Measurements from ENCODE around the gene RAP1GAP2.
"Not testable (repeated sequence)": the region's sequence is repeated elsewhere in the genome, so short reads cannot be mapped to it uniquely, and the experiment has no call there.

The RAP1GAP2 gene

DNA sequence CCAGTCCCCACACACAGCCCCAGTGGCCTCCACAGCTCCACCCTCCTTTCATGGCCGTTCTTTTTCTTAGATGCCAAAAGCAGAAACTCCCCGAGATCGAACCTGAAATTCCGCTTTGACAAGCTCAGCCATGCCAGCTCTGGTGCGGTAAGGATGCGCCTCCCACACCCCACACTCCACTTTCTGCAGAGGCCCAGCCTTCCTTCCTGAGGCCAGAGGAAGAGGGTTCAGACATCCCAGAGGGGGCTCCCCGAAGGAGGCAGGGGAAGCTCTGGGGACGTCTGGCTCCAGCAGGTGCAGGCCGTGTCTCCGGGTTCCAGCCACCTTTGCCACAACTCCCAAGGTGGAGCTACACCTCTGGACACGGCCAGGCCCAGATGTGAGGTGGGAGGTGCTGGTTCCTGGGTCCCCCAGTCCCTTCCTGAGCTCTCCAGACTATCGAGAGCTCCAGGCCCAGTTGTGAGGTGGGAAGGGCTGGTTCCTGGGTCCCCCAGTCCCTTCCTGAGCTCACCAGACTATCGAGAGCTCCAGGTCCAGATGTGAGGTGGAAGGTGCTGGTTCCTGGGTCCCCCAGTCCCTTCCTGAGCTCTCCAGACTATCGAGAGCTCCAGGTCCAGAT is 234.7 kb downstream of the RAP1GAP2 start:
- DNase-seq = not testable (repeated sequence)

DNA sequence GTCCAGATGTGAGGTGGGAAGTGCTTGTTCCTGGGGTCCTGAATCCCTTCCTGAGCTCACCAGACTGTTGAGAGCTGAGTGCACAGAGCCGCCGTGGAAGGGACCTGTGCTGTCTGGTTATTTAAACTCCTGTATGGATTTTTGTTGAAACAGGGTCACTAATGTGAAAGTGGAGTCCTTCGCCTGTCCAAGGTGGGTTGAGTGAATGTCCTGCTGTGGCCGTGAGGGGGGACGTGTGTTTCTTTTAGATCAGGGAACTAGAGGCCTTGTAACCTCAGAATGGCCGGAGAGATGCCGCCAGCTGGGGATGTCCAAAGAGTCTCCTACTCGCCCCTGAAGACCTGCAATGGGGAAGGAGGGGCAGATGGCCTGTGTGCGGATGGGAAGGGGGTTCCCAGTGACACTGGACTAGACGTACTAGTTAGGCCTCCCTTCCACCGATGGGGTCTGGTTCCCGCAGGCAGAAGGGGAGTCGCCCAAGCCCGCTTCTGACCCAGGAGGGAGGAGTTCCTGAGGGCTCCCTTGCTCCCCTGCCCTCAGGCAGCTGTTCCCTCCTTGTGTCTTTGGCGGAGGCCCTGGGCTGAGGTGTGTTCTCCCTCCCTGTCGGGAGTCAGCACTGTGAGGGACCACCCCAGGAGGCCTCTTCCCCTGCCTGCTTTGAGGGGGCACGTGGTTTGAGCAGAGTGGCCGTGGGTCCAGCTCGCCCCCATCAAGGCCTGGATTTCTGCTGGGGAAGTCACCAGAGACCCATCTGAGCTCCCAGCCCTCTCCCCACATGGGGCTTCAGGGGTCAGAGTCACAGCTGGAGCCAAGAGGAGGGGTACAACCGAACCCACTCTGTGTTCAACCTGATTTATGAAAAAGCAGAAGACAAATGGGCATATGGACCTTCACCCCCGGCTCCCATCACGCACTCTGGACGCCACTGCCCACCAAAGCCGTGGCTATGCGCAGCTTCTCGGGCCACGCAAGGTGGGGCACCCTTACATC is 236.3 kb downstream of the RAP1GAP2 start:
- DNase-seq = no peak

GRCh38 chr17:3033248-3033640 is 237.0 kb downstream of the RAP1GAP2 start:
- DNase-seq = no peak

GRCh38 chr17:3033741-3034577 is 237.7 kb downstream of the RAP1GAP2 start:
- no peak for DNase-seq

DNA sequence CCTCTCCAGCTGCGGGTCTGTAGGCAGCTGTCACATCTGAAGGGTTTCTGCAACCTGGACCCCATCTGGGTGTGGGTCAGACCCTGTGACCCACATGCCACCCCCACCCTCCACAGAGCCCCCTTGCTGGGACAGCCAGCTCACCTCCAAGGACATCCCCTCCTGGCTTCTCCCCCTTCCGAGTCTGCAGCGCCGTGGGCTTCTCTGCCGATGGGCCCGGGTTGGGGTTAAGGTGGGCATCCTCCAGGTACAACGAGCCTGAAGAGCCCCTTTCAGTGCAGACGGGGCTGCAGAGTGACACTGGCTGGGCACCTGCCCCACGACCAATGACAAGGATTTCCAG is 238.3 kb downstream of the RAP1GAP2 start:
- DNase-seq = no peak

GRCh38 chr17:3035256-3035967 is 239.2 kb downstream of the RAP1GAP2 start:
- DNase-seq = no peak

DNA sequence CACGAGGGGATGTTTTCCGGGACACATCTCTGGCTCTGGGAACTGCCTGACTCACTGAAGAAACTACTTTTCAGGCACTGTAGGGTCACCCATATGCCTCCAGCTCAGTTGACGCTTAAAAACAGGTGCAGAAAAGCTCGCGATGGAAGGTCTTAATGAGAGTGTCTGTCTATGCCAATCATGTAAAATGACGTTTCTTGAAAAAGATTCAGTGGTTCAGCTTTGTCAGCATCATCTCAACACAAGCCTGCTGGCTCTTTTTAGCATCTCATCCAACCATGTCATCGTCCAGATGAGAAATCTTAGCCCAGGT is 239.7 kb downstream of the RAP1GAP2 start:
- DNase-seq = no peak

- no peak for DNase-seq
Observed at GRCh38 chr17:3036800-3037199, 240.6 kb downstream of the RAP1GAP2 start.

GRCh38 chr17:3037259-3037658 is 241.0 kb downstream of the RAP1GAP2 start:
- no peak for DNase-seq

DNA sequence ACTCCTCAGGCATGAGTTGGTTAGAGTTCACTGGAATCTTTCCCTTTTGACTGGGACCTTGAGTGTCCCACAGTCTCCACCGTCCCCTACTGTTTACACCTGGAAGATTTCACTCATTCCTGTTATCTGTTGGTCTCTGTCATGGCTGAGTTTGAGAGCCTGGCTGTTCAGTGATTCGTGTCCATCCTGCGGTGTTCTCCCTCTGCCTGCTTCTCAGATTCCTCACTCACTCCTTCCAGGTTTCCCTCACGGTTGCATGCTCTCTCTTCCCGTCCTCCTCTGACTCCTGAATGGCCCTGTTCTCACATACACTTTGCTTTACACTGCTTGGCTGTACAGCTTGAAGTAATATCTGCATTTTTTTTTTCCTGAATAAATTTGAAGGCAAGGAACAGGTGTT is 242.7 kb downstream of the RAP1GAP2 start:
- DNase-seq = no peak

DNA sequence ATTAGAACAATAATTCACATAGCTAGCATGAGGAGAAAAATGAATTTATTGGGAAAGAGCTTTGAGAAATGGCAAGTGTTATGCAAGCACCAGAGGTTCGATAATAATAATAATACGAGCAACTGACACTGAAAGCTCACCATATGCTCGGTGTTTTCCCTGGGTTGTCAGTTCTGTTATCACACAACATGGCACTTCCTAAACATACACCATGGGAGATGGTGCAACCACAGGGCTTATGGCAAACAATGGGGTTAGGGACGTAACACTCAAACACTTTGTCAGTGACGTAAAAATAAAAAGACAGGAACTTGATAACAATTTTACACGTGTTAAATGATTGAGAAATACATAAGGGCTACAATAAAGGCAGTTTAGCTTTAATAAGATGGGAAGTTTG is 243.5 kb downstream of the RAP1GAP2 start:
- no peak for DNase-seq

GRCh38 chr17:3040882-3041281 is 244.6 kb downstream of the RAP1GAP2 start:
- no peak for DNase-seq

DNA sequence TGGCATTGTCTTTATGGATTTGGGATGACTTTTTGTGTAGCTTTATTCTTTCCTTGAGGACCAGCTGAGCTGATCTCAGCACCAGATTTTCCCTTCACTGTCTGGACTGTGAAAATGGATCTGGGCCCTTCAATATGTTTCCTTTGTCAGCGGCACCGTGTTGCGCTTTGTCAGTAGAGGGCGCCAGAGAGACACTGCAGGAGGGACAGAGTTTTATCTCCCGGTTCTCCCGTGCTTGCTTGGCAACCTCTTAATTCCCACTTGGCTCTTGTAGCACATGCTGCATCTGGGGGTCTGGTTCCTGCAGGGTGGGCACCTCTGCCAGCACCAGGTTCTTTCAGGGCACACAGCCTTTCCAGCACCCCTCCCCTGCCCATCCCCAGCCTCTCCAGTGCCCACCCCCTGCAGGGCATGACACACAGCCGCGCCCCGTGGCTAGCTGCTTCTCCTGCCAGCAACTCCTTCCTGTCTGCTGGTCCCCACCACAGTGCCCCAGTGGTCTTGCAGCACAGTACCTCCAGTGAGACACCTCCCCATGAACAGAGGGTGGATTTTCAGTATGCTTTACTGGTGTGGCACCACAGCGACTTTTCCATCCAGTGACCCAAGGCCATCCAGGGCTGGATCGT is 247.6 kb downstream of the RAP1GAP2 start:
- DNase-seq = no peak

DNA sequence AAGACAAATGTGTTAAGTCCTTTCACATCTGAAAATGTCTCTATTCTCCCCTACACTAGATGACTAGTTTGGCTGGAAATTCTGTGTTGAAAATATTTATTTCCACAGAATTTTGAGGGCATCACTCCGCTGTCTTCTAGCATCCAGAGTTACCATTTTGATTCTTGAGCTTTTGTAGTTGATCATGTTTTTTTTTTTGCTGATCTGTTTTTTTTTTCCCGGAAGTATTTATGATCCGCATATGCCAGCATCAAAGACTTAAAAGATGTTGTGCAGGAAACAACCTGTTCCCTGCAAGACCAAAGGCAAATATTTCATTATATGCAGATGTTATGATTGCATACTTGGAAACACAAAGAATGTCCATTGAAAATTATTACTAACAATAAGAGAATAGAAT is 250.5 kb downstream of the RAP1GAP2 start:
- no peak for DNase-seq

- DNase-seq = peak; percentile 77
Observed at GRCh38 chr17:3048727-3049471, 252.7 kb downstream of the RAP1GAP2 start.

GRCh38 chr17:3049705-3050295 is 253.6 kb downstream of the RAP1GAP2 start:
- no peak for DNase-seq

DNA sequence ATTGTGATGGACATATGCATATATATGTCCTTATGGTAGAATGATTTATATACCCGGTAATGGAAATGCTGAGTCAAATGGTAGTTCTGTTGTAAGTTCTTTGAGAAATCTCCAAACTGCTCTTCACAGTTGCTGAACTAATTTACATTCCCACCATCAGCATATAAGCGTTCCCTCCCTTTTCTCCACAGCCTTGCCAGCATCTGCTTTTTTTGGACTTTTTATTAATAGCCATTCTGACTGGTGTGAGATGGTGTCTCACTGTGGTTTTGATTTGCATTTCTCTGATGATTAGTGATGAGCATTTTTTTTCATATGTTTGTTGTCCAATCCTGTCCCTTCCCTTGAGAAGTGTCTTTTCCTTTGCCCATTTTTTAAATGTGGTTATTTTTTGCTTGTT is 258.6 kb downstream of the RAP1GAP2 start:
- DNase-seq = not testable (repeated sequence)

DNA sequence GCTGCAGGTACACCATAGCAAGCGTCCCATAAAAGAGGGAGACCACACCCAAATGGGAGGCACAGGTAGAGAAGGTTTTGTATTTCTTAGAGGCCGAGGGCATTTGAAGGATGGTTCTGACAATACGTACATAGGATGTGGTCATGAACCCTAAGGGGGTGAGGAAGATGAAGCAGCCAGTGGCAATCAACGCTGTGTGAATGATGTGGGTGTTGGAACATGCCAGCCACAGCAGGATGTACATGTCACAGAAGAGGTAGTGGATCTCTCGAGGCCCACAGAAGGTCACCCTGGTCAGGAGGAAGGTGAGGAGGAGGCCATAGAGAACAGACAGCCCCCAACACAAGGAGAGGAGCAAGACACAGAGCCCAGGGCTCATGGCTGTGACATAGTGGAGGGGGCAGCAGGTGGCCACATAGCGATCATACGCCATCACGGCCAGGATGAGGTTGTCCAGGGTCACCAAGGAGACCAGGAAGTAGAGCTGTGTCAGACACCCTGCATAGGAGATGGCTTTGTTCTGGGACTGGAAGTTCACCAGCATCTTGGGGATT is 266.7 kb downstream of the RAP1GAP2 start:
- DNase-seq = not testable (repeated sequence)

- DNase-seq = not testable (repeated sequence)
Observed at GRCh38 chr17:3063507-3063906, 267.3 kb downstream of the RAP1GAP2 start, which contains the start of gene OR1D5. Gene OR1D5 (minus strand): TSS chr17:3063607. CDS start chr17:3063607, 0 bp downstream.

- not testable (repeated sequence) for DNase-seq
Observed at GRCh38 chr17:3065192-3065591, 269.0 kb downstream of the RAP1GAP2 start.

DNA sequence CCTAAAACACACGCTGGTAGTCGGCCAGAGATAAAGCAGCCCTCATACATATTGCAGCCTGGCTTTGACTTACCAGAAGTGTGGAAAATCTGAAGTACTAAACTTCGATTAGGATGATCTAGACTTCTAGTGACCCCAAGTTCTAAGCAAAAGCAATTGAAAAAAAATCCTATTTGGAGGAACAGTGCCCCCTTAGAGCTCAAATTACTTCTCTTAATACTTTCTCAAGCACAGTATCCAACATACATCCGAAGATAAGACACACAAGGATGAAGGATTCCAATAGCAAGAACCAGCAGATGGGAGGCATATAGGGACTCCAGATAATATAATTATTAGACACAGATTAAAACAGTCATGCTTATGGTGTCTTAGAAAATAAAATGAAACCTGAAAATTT is 277.6 kb downstream of the RAP1GAP2 start:
- DNase-seq = not testable (repeated sequence)
